Stimulated activated naive CD8-positive, alpha-beta T cell treated with anti-CD3 and anti-CD28 coated beads, Interleukin-15, Interleukin-2, amounts not matched to agents 100 U/mL and 50 U/mL, for 24 hours (primary cell): ENCODE data around the gene RPTOR.

Experiments used
- ATAC-seq: fragments of 150-1000 bp; cut with Tn5 transposase; one replicate; pipeline ENCODE4 v1.10.0; 2021
- DNase-seq: peaks from one replicate; pipeline ENCODE4 v3.0.0; 2021

Gene RPTOR

DNA sequence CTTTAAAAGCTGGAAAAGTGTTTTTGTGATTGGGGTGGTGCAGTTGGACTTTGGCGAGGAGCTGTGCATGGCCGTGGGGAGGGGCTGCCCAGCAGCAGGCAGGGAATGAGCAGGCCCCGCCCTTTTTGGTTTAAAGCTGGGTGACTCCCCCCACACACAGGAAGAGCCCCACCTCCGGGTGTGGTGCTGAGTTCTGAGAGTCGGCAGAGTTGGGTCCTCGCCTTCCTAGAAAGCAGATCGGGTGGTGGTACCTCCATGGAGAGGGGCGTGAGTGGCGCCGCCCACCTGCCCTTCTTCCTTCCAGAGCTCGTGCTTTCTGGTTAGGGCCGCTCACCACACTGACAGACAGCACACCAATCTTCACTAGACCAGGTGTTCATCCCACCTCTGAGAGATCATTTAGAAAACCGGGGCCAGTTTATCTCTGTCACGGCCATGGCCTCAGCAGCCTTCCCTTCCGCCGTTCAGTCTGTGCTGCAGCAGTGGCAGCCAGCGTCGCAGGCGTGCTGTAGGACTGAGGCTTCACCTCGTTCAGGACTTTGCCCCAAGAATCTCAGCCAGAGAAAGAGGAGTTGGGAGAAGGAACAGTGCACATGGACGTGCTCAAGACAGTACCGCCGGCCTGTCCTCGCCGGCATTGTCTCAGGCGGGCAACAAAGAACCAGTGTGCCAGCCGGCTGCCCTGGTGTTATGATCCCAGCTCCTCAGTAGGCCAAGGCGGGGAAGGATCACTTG lies 303.0 kb downstream of the RPTOR start:
- DNase-seq (peak; percentile 71), ATAC-seq (peak; percentile 86)

DNA sequence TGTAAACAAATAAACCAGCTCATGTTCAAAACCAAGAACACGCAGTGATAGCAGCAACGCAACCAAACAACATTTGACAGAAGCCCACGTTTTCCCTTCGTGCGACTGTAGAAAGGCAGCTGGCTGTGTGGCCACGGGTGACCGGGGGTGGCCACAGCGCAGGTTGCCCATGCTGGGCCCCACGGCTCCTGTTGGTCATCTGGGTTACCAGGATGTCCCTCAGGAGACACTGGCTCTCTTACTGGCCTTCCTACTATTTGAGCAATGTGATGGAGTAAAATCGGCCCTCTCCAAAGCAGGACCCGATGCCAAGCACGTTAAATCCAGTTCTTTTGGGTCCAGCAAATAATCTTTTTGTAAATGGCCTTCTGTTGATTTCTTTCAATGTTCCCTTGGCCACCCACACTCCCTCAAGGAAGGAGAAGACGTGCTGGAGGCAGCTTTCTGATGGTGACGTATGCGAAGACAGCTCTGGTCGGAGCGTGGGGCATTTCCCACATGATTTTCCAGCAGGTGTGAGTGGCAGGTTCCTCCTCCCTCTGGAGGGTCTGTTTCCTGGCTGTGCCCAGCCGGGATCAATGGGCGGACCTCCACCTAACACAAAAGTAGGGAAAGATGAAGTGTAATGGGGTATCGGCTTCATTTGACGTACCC lies 303.9 kb downstream of the RPTOR start:
- ATAC-seq (no peak), DNase-seq (no peak)

DNA sequence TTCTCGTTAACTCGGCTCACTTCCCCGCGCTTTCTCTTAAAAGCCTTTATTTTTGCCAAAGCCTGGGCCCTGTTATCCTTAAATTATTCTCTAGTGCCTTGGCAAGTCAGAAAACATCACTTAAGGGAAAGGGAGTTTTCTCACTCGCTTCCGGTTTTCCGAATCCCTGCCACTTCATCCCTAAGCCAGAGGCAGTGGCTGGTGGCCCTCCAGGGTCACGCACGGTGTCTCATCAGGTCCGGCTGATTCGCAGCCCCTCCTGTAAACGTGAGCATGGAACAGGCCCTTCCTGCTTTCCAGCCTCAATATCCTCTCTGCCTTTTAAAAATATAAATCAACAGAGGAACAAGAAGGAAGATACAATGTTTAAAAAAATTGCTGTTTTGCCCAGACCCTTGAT lies 304.5 kb downstream of the RPTOR start:
- no peak for ATAC-seq
- no peak for DNase-seq

DNA sequence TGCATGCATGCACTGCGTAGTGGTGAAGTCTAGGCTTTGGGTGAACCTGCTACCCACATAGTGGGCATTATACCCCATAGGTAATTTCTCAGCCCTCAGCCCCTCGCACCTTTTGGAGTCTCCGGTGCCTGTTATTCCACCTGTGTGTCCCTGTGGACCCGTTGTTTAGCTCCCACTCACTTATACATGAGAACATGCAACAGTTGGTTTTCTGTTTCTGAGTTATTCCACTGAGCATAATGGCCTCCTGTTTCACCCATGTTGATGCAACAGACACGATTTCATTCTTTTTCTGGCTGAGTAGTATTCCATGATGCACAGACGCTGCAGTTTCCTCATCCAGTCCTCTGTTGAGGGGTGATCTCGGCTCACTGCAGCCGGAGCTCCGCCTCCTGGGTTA lies 305.5 kb downstream of the RPTOR start:
- DNase-seq (no peak), ATAC-seq (no peak)

DNA sequence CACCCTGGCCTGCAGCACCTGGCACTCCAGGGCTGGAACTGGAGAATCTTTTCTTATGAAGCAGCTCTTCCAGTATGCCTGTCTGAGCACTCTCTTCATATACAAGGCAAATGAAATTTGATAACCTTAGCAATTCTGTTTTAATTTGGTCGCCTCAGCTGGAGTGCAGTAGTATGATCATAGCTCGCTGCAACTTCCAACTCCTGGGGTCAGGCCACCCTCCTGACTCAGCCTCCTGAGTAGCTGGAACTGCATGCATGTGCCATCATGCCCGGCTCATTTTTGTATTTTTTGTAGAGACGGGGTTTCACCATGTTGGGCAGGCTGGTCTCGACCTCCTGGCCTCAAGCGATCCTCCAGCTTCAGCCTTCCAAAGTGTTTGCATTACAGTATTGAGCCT lies 306.2 kb downstream of the RPTOR start:
- ATAC-seq (no peak), DNase-seq (no peak)

DNA sequence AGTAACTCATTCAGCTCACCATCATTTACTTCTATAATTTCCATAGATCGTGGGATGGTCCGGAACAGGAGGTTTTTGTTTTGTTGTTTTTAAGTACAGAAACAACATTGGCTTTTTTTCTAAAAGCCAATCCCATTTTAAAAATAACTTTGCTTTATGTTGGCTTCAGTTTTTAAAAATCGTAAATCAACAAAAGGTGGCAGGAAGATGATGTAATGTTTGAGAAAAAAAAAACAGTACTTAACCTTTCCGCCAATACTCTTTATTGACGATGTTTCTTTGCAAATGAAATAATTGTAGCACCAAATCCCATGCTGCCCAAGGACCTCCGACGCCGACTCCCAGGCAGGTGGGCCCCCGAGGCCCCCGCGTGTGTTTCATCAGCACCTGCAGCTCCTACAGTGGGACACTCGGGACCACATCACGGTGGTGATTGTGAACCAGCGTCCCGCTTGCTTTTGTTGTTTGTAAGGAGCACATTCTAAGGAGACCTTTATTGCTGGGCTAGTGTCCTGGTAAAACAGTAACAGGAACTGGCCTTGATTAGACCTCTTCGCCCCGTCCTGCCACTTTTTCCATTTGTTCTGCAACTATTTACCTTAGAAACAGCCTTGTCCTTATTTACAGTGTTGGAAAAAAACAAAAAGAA lies 306.8 kb downstream of the RPTOR start:
- ATAC-seq, result no peak

DNA sequence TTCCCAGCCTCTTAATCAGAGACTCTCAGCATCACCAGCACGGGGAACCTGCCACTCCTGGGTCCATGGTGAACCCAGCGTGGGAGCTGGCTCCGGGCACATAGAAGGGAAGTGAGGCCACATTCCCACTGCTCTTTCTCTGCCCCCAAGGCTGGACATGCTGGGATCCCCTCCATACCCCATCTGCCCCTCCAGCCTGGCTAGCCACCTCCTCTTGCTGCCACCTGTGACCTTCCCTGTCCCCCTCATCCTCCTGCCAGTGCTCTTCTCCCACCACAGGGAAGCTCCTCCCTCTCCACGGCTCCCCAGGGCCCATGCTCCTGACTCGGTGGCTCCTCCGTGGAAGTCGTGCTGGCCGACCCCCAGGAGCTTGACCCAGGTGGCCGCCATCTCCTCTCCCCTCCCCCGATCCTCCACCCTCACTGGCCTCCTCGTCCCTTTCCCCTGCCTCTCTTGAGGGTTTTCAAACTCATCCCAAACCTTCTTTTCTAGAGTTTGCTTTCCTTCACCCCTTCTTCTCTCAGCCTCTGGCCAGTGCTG lies 307.9 kb downstream of the RPTOR start:
- no peak for ATAC-seq
- no peak for DNase-seq

More for the DNA sequence above, 306.8 kb downstream of the RPTOR start:
- no peak for DNase-seq

DNA sequence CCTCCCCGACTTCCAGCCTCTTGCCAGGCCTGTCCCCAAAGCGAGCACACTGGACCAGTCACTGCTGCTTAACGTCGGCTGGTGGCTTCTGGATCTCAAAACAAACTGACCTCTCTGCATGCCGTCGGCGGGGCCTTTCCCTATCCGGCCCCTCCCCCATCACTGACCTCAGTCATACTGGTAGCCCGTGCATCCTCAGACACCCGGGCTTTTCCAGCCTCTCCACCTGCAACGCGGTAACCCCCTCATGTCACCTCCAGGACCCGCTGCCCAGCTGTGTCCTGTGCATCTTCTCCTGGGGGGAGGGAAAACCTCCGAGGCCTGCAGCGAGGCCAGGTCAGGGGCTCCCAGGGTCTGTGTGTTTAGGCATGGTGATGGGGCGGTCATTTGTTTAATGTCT lies 308.4 kb downstream of the RPTOR start:
- ATAC-seq (no peak), DNase-seq (no peak)

DNA sequence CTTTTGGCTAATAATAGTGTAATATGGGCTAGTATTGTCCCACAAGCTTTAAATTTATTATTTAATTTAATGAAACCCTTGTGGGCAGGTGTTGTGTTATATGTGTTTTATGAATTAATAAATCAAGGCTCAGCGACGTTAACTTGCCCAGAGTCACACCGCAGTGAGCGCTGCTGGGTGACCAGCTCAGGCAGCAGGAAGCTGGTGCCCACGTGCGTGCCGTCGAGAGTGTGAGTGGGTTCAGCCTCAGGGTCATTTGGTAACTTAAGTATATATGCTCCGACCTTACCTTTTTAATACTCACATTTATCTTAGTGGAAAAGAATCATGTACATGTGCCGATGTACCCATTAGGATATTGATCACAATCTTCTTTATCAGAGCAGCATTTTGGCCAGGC lies 309.6 kb downstream of the RPTOR start:
- DNase-seq (no peak), ATAC-seq (no peak)

DNA sequence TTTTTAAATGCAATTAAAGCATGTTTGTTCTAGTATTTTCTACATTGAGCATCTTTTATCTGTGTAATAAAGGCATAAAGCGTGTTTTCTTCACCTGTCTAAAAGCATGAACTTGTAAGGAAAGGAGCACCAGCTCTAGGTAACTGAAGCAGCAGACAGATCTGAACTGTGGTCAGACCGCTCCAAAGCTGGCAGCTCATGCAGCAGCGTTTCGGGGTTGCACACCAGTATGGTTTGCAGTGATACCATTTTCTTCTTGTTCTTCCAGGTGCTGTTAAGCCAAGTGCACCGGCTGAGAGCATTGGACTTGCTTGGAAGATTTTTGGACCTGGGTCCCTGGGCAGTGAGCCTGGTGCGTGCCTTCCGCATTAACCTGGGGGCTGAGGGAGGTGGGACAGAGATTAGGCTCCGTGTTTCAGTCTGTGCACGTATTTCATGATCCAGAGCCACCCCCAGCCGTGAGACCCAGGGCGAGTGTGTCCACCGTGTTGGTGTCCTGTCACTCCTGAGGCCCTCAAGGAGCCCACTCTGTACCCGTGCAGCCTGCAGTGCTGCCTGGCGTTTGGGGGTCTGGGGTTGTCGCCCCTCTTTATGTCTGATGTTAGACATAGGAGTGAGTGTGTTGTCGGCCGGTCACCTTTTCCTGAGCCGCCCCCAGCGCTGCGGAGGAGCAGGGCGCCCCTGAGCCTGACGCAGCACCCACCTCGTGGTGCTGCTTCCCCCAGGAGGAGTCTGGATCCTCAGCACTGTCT lies 310.7 kb downstream of the RPTOR start:
- no peak for DNase-seq
- no peak for ATAC-seq

DNA sequence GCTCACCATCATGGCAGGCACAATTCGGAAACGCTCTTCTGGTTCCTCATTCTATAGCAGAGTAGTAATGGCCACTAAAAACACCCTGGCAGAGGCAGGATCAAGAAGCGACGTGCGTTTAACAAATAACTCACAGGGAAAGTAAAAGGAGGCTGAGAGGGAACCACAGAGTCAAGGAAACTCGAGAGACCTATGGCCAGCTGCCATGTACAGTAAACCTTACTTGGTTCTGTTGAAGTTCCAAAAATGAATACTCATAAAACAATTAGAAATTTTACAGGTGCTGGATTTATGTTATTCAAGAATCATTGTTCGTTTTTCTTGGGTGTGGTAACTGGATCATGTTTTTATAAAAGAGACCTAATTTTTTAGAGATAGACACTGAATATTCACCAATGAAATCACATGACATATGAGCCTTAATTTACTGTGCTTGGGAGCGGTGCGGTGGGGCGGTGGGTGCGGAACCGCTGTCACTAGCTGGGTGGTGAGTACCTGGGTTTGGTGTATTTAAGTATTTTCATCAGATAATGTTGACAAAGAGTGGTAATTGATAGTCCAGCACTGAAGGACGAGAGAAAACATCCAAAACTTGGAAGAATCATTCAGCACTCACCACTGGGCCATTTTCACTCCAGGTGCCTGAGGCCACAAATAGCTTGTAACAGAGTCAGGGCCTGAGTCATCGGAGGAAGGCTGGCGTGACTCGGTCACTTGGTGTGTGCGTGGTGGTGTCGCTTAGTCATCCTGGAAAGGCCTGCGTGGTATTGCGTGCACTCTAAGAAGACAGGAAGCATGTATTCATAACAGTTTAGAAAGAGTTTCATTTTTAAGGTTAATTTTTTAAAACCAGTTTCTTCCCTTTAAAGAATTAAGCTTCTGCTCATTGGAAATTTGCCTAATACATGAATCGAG lies 311.6 kb downstream of the RPTOR start:
- DNase-seq (peak; percentile 83), ATAC-seq (peak; percentile 98)

DNA sequence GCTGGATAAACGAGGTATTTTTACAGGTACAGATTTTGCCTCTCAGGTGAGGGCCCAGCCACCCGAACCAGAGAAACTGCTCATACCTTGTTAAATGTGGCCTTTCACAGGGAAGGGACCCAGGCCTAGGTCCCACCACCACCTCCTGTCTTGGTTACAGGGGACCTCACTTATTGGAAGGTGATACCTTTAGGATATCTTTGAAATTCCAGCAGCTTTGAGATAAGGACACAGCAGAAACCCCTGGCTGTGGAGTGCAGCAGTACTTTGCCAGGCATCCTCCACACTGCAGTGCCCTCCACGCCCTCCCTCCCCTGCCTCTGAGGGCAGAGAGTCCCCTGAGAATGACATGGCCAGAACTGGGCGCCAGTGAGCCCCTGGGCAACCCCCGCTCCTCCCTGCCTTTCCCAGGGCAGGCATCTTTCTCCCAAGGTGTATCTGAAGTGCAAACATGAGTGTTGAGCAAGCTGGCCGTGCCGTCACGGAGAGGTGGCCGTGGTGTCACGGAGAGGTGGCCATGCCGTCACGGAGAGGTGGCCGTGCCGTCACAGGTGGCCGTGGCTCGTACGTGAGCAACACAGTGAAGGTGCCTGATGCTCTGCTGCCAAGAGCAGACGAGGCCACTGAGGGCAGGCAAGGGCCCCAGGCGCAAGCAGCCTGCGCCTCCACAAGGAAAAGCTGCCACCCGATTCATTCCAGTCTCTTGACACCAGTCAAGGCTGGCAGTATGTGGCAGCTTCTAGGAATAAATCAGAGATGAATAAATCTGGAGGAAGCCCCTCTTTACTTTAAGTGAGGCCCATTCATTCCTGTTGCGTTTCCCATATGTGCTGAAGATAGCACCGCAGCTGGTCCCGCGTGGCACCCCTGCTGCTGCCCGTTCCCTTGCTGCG lies 312.5 kb downstream of the RPTOR start:
- no peak for DNase-seq
- peak; percentile 7 for ATAC-seq

DNA sequence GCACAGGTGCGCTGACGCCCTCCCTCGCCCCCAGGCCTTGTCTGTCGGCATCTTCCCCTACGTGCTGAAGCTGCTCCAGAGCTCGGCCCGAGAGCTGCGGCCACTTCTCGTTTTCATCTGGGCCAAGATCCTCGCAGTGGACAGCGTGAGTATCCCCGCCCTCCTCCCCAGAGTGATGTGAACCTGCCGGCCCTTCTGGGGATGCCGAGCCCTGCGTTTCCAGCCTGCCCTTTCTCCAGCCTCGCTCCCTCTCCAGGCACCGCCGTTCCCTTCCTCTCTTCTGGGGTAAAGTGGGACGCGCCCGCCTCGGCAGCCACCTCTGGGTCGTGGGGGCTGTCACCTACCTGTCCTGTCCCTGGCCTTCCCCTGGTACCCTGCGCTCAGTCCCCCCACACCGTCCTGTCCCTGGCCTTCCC lies 313.1 kb downstream of the RPTOR start:
- no peak for DNase-seq

DNA sequence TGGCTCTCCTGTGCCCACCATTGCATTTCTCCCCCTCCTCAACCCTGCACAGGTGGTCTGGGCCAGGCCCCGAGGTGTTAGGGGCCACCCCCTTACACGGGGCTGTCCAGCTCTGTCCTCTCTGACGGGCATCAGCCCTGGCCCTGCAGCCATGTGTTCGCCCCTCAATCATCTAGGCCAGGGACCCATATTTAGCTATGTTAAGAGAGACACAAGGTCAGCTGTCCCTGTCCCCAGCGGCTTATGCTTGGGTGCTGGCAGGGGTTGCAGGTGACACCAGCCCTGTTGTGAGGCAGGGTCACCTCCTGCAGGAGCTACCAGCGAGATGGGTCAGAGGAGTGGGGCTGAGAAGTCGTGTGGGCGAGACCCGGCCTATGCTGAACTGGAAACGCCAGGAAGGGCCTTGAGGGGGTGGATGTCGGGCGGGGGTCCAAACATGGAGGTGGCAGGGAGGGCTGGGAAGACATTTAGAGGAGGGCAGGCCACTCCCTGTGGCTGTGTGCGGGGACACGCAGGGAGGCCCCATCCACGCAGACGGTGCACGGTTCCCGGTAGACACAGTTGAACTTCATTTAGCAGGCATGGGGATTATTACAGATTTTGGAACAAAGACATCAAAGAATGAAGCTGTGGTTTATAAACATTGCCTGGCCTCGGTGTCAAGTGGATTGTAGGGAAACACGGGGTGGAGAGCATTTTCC lies 313.8 kb downstream of the RPTOR start:
- DNase-seq, result no peak

More for the DNA sequence above, 313.1 kb downstream of the RPTOR start:
- no peak for ATAC-seq

DNA sequence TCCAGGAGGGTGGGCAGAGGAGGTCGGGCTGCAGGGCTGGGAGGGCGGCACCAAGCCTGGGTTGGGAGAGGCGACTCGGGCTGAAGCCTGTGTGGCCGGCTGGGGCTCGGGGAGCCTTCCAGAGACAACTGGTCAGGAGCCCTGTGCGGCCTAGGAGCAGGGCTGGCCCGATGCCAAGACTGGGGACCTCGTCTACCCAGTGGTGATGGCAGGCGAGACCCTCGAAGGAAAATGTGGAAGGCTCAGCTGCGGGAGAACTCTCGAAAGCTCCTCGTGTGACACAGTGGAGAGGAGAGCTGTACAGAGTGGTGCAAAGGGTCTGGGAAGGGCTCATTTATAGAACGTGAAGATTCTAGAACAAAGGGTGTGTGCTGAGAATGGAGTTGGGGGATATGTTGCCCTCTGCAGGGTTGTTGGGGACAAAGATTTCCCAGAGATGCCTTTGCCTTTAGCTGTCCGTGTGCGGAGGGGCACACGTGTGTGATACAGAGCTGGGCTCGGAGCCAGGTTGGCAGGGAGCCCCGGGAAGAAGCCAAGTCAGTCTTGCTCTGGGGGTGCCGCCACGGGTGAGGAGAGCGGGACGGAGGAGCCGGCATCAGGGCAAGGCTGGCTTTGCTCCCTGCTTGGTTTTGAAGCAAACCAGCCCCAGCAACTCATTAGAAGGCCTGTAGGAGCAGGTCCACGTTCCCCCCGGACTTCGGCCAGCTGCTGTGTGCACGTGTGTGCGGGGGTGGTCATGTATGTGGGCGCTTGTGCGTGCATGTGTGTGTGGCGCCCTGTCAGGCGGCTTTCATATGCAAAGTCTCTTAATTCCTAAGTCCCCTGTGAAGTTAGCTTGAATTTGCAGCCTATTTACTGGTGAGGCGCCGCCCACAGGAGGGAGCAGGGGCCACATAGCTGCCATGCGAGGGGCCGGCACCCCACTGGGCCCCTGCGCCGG lies 314.6 kb downstream of the RPTOR start:
- ATAC-seq, result no peak
- no peak for DNase-seq

More for the DNA sequence above, 313.8 kb downstream of the RPTOR start:
- no peak for ATAC-seq

DNA sequence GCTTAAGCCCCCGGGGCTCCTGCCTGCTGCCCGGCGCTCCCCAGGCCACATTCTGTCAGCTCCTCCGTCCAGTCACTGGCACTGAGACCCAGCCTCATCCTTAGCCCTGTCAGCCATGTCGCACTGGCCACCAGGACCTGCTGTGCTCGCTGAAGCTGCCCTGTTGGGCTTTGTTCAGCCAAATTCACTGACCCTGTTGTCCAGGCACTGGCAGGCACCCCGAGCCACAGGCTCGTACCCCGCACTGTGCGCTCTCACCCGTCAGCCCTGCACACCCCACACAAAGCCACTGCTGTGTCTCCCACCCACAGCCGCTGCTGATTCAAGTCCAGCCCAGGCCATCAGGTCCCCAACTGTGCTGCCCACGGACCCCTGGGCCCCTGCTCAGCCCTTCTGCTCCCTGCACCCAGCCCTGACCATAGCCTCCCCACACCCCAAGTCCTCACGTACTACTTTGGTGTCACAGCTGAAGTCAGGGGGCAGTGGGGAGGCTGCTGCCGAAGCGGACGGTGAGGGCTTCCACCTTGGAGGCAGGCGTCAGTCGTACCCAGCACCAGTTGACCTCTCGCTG lies 315.5 kb downstream of the RPTOR start:
- DNase-seq (no peak), ATAC-seq (no peak)

DNA sequence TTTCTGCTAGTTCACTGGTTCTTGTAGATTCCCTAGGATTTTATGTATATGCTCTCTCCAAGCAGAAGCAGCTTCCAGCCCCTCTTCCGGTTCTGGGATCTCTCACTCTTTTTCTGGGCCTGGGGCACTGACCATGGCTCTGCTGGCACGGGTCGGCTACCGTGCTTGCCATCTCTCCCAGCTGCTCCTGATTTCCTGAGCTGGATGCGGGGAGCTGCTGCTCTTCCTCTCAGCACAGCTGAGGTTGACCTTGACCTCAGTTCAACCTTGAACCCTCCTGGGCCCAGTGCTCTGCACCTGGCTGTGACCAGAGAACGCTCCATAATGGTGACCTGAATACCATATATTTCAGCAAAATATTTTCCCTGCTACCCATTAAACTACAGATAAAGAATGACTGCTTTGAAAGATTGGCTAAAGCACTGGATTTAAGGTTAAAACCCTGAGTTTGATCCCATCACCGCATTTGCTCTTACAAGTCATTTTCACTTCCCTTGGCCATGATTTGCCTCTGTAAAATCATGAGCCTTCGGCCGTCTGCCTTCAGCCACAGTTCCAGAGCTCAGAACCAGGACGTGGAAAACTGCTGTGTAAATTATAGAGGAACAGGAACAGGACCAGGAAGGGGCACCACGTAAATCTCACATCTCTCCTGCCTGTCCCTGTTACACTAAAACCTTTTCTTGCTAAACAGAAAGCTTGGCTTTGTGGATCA lies 316.2 kb downstream of the RPTOR start:
- no peak for DNase-seq
- no peak for ATAC-seq
